G401 (cell line): ENCODE results near the gene ATG7. TPM values are rescaled to one million over a fixed set of nuclear protein-coding genes. Genes with fewer than 3 reads are reported as not detected.
"Not testable (repeated sequence)": the region's sequence is repeated elsewhere in the genome, so short reads cannot be mapped to it uniquely, and the experiment has no call there.

Source experiments
- DNase-seq: peaks from one replicate; pipeline ENCODE4 v3.0.0-alpha.2; 2015; ENCODE audit warnings: low spot score
- in situ Hi-C: cut with HindIII; loops from 2 replicates; pipeline ENCODE4 v1.10.0; 2016; ENCODE audit warnings: low sequenced_read_pairs, mixed read lengths
- total RNA-seq: library from RNA; depleted of rRNA; stranded (reverse); fragments of >200 nt; shearing (Covaris generic); gene quantifications from 2 replicates; pipeline ENCODE4 v1.2.3, GENCODE V29; 2014

ATG7 gene
- total RNA-seq, 1 experiment from 2014 or later, result 48.5 TPM

DNA sequence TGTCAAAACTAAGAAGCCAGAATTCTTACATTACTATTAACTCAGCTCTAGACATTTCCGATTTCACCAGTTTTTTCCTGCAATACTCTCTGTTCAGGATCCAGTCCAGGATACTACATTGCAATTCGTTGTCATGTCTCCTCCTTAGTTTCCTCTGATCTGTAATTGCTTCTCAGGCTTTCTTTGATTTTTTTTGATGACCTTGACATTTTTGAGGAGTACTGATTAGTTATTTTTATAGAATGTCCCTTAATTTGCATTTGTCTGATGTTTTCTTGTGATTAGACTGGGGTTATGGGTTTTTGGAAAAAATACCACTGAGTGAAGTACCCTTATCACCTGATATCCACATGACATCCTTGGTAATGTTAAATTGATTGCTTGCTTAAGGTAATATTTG is 57.6 kb downstream of the ATG7 start:
- in situ Hi-C loops, result no loop called here
- DNase-seq, result no peak

DNA sequence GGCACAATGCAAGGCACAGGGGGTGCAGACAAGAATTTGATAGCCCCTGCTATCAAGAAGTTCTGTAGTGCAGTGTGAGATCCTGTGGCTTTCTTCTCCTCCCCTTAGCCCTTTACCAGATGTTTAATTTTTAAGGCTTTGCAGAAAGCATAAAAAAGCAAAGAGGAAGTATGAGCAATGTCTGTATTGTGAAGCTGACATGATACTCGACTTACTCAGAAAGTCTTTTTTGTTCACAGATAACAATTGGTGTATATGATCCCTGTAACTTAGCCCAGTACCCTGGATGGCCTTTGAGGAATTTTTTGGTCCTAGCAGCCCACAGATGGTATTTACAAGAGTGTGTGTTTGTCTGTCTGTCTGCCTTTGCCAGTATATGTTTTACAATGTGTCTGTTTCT is 58.9 kb downstream of the ATG7 start:
- no peak for DNase-seq
- in situ Hi-C loops, result no loop called here

DNA sequence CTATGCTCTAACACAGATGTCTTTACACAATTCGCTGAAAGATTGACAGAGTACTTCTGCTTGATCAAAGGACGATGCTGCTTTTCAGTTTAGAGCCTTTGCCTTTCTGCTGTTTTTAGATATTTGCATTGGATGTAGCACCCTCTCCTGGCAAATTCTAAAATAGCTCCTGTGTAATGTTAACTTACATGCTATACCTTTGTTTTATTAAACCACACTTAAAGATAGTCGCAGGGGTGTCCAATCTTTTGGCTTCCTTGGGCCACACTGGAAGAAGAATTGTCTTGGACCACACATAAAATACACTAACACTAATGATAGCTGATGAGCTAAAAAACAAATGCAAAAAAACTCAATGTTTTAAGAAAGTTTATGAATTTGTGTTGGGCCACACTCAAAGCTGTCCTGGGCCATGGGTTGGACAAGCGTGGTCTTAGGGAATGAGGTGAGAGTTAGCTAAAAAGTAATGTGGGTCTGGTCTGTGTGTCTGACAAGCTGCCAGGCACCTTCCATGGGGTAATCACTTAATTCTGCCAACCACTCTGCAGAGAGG is 62.9 kb downstream of the ATG7 start:
- DNase-seq, result peak; percentile 53
- in situ Hi-C loops, result no loop called here

DNA sequence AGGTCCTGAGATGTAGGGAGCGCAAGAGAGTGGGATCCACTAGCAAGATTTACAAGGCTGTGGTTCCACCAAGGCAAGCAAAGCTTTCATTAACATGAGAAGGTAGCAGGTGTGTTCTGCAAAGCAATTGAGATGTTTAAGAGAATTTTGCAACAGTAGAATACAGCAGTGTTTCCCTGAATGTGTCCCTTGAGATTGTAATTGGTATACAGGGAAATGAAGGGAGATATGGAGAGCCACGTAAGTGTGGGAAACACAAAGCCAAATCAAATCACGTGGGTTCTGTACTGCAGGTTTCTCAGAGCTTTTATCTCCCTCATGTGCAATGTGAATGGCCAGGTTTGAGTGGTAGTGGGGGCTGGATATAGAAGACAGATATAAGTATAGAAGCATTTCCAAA is 67.3 kb downstream of the ATG7 start:
- in situ Hi-C loops, result no loop called here

DNA sequence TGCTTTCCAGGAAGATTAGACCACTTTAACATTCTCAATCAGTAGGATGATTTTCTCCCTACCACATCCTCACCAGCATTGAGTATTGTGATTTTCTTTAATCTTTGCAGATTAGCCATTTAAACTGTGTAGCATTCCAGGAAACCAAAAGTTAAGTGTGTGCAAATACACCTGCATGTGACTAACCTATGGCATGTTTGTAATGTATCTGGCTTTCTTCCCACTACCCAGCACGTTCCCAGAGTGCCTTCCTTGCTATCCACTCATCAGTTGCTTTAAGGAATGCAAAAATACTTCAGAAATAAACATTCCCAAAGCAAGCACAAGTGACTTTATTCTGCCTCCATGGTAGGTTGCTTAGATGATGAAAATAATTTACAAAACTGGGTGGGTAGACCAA is 74.2 kb downstream of the ATG7 start:
- no peak for DNase-seq
- in situ Hi-C loops, result no loop called here

More for the DNA sequence above, 67.3 kb downstream of the ATG7 start:
- DNase-seq, result no peak

DNA sequence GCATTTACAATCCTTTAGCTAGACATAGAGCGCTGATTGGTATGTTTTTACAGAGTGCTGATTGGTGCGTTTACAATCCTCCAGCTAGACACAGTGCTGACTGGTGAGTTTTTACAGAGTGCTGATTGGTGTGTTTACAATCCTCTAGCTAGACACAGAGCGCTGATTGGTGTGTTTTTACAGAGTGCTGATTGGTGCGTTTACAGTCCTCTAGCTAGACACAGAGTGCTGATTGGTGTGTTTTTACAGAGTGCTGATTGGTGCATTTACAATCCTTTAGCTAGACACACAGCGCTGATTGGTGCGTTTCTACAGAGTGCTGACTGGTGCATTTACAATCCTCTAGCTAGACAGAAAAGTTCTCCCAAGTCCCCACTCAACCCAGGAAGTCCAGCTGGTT is 76.7 kb downstream of the ATG7 start:
- not testable (repeated sequence) for DNase-seq

DNA sequence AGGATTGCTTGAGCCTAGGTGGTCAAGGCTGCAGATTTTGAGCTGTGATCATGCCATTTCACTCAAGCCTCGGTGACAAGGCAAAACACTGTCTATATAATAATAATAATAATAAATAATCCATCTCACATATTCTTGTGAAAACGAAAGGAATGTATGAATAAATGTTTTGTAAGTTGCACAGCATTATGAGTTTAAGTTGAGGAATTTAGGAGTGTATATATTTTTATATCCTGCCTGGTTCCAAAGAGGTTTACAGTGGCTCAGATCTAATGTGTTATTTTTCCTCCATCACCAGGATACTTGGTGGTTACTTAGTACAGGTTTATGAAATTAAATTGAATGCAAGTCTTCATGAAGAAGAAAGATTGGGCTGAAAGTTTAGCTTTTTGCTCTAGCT is 77.2 kb downstream of the ATG7 start:
- in situ Hi-C loops, result no loop called here
- DNase-seq, result no peak

More for the DNA sequence above, 76.7 kb downstream of the ATG7 start:
- in situ Hi-C loops, result not testable (repeated sequence)

DNA sequence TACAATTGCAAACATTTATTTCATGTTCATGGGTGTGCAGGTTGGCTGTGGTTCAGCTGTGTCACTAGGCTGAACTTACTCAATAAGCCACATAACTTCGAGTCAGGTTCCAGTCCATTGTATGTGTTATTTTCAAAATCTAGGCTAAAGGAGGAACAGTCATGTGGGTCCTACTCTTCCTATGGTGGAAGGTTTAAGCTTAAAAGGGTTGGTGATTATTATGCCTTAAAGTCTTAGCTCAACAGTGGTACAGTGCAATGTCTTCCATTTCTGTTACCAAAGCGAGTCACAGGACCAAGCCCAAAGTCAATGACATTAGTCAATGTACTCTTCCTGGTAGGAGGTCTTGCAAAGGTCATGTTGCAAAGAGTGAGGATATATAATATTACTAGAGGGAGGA is 78.2 kb downstream of the ATG7 start:
- in situ Hi-C loops, result no loop called here
- no peak for DNase-seq

DNA sequence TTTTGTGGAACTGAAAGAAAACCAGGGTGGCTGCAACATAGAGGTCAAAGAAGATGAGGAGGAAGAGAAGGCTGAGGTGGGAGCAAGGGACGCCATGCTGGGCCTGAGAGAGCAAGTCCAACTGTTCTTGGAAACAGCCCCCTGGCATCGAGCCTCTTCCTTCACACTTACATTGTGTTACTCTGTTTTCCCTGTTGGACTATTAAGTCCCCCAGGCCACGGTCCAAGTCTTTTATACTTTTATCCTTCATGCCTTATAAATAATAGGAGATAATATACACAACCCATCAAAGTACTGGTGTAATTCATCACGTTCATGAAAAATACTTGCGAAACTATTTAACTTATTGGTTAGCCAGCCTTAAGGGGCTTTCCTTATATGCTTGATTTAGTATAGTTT is 79.3 kb downstream of the ATG7 start:
- in situ Hi-C loops, result no loop called here

DNA sequence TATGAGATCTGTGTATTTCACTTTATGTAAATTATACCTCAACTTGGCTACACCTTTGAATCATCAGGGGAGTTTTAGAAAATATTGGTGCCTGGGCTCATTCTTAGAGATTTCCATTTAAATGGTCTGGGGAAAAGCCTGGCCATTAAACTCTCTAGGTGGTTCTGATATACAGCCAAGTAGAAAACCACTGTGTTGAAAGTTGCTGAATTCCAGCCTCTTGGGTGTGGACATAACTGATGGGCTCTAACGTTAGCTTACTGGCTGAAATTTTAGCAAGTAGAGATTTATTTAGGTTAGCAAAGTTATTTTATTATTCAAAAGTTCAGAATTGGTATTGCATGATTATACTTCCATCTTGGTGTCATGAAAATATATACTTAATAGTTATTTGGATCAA is 84.1 kb downstream of the ATG7 start:
- in situ Hi-C loops, result no loop called here
- no peak for DNase-seq

More for the DNA sequence above, 79.3 kb downstream of the ATG7 start:
- DNase-seq, result no peak

DNA sequence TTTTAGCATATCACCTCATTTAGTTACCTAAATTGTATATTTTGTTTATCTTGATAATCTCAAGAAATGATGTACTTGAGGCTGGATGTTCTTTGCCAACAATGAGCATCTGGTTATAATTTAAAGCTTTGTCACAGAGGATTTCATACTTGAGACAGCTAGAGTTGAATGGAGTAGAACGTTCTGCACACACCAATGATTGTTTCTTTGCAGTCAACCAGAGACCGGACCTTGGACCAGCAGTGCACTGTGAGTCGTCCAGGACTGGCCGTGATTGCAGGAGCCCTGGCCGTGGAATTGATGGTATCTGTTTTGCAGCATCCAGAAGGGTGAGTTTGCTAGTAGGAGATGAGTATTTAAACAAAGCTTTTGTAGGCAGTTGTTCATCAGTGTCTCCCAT is 90.4 kb downstream of the ATG7 start:
- DNase-seq, result no peak
- in situ Hi-C loops, result no loop called here

DNA sequence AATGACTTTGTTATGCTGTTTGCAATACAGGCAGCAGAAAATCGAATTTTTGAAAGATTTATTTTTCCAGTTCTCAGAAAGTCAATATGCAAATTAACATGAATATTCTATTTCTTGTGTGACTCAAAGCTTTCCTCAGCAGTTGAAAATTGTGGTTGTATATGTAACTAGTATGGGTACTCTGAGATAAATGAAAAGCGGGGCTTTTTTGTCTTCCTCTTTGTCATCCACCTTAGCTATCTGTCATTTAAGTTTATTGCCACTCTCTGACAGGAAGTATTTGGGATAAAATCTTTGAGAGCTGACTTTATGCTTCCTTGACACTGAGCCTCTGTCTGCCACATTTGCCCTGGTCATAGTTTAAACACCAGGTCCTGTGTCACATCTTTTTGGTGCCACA is 91.5 kb downstream of the ATG7 start:
- DNase-seq, result no peak
- in situ Hi-C loops, result no loop called here

DNA sequence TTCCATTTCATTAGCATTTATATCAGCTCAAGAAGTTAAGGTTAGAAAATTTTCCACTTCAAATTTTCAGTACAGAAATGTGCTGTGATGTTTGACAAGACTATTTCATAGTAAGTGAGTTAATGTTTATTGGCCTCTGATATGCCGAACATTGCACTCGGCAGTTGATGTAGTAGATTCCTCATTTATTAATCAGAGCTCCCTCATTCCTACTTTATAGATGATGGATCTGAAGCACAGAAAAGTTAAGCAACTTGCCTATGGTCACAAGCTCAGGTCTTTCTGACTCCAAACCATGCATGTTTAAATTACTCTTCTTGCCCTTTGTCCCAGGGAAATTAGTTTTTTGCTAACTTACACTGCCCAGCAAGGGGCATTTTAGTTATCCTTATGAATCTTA is 92.0 kb downstream of the ATG7 start:
- in situ Hi-C loops, result no loop called here

DNA sequence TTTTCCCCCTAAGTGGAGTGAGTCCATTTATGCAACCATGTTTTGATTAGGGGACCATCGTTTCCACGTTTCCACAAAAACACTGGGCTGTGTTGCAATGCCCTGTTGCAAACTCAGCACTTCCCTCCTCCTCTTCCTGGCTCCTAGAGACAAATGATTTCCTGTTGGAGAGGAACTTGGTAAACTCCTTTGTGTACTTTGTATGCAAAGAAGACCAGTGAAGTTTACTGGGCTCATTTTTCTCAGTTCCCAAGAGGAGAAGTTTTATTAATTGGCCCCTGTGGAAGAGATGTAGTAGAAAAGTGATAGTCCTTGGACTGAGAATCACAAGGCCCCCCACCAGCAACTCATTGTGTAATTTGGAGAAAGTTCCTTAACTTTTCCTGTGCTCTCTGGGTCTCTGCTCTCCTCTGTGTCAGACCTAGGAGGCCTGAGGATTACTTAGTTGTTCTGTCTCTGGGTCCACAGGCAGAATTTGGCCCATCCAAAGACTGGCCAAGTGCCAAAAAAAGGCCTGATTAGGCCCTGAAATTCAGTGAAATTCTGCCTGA is 95.0 kb downstream of the ATG7 start:
- no peak for DNase-seq
- in situ Hi-C loops, result no loop called here

More for the DNA sequence above, 92.0 kb downstream of the ATG7 start:
- no peak for DNase-seq

DNA sequence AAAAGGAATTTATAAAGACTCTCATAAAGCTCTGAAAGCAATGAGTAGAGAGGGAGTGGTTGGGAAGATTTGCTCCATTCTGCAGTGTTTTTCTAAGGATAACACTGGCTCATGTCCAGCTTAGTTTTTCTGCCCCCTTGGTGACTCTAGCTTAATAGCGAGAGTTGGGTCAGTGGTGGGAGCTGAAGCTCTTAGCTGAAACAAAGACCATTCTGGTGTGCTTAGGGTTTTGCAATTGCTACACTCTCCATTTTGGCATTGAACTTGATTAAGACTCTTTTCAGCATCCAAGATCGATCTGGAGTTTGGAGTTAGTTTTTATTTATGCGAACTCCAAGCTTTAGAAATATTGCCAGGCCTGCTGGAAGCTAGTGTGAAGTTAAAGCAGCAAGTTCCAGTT is 98.0 kb downstream of the ATG7 start:
- in situ Hi-C loops, result no loop called here
- no peak for DNase-seq

DNA sequence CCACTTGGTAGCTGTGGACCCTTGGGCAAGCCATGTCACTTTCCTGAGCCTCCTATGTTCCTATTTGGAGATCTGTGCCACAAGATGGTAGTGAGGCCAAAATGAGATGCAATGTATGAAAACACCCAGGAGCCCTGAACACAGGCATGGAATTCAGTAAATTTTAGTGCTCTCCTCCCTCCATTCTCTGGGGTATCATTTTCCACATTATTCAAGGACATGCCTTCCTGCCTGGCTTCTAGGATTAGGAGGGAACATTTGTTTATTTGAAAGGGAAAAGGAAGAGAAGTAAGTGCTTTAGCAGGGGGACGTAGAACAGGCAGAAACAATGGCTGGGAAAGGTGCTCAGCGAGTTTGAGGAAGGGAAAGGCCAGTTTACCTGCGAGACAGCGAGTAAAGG is 98.8 kb downstream of the ATG7 start:
- no peak for DNase-seq
- in situ Hi-C loops, result no loop called here

DNA sequence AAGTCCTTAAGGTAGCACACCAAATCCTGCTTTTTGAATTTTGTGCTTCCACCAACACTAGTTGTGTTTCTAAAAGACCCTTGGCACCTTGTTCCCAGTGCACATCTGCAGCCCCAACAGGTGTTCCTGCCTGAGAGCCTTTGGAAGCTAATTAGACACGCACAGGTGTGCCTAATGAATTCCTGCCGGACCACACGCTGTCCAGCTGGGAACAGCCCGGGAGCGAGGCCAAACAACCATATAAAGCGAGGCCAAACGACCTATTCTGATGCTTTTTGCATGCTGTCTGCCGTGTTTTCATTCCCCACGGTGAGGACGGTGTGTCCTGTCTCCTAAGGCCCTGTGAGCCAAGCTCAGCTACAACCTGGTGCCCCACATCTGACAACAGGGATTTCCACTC is 99.5 kb downstream of the ATG7 start:
- peak; percentile 80 for DNase-seq
- in situ Hi-C loops, result no loop called here

DNA sequence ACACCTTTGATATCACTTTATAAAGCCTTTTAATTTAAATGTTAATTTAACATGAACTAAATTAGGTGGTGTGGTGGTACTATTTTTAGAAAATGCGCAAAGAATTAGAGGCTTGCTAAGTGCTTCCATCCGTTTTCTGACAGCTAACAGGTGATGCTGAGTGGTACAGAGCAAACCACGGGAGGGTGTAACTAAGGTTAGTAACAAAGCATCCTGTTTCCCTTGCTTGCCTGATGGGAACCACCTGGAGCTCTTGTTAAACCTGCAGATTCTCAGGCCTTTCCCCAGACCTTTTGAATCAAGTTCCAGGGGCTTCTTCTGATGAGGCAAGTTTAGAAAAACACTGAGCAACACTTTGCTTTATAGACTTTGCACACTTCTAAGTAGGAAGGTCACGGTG is 101.0 kb downstream of the ATG7 start:
- in situ Hi-C loops, result no loop called here
- DNase-seq, result peak; percentile 41

DNA sequence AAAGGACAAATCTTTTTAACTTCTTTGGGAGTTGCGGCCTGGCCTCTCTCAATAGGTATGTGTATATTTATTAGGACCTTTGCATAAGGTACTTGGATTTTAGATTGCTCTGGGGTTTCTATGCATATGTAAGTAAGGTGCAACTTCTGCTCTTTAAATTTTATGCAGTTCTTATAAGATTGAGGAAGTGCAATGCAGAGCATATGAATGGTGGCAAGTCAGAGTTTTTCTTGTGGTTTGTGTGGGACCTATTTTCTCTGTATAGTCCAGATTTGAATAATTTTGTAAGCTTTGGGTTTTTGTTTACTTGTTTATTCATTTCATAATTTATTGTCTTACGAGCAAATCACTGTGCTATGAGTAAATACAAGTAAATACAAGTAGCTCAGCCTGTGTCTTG is 101.5 kb downstream of the ATG7 start:
- in situ Hi-C loops, result no loop called here
- DNase-seq, result no peak

DNA sequence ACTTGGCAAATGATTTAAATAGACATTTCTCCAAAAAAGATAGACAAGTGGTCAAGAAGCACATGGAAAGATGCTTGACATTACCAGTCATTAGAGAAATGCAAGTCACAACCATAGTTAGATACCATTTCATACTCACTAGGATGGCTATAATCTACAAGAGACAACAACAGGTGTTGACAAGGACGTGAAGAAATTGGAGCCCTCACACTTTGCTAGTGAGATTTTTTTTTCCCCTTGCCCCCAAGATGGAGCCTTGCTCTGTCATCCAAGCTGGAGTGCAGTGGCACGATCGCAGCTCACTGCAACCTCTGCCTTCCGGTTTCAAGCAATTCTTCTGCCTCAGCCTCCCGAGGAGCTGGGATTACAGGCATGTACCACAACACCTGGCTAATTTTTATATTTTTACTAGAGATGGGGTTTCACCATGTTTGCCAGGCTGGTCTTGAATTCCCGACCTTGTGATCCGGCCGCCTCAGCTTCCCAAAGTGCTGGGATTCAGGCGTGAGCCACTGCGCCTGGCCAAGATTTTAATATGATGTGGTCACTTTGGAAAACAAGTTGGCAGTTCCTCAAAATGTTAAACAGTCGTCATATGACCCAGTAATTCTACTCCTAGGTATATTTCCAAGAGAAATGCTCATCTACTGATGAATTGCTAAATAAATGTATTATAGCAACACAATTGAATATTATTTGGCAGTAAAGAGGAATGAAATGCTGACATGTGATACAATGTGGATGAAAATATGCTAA is 103.3 kb downstream of the ATG7 start:
- no peak for DNase-seq
- in situ Hi-C loops, result no loop called here

DNA sequence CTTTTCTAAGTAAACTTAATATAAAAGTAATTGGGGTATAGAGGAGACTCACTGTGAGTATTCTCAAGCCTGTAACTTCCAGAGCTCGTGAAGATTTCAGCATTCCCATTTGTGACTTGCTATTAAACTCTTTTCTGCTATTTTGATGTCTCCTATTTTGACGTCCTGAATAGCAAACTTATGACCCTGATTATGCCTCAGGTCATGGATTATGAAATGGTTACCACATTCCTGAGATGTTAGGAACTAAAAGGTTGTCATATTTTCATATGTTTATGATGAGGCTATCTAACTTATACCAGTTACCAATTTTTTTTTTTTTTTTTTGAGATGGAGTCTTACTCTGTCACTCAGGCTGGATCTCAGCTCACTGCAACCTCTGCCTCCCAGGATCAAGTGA is 105.5 kb downstream of the ATG7 start:
- no peak for DNase-seq
- in situ Hi-C loops, result no loop called here
